Panc1 (cell line): ENCODE data around the gene SPTBN4.

Experiments
- CTCF ChIP-seq: fragments of 450-650 bp; IDR thresholded peaks from 2 replicates; pipeline ENCODE4 v1.5.1; 2017; ENCODE audit warnings: mild to moderate bottlenecking
- POLR2AphosphoS5 ChIP-seq: IDR thresholded peaks from 2 replicates; pipeline ENCODE4 v1.6.1; 2012; ENCODE audit warnings: mild to moderate bottlenecking, low read depth, low read length, moderate library complexity
- REST ChIP-seq, 2 experiments: IDR thresholded peaks; 2 replicates each; pipeline ENCODE4 v1.6.1; 2011 to 2012; ENCODE audit warnings: low read depth in 2 of 2, control low read depth in 1 of 2, low read length in 1 of 2, mild to moderate bottlenecking in 1 of 2, moderate library complexity in 1 of 2; ENCODE audit not compliant: insufficient read depth in 1 of 2
- TCF7L2 ChIP-seq: IDR thresholded peaks from 2 replicates; pipeline ENCODE4 v1.6.1; 2011; ENCODE audit warnings: mild to moderate bottlenecking, low read depth, low read length, inconsistent platforms

- TF ChIP-seq CTCF (no peak), REST (IDR thresholded peaks at IDR 0.05; ENCODE audit: insufficient read depth in 1 of 2, low read depth in 2 of 2, low read length in 1 of 2) (no peak), POLR2AphosphoS5 (no peak), TCF7L2 (no peak)
These were observed 43.8 kb upstream of the SPTBN4 start for GRCh38 chr19:40422748-40423566.
